Eye (tissue), 1 donor: ENCODE results near the gene DDX39B.
"Not testable (repeated sequence)": the region's sequence is repeated elsewhere in the genome, so short reads cannot be mapped to it uniquely, and the experiment has no call there.

Experiments used
- DNase-seq: peaks from one replicate; pipeline ENCODE4 v3.0.0-alpha.2; 2015

DDX39B gene

DNA sequence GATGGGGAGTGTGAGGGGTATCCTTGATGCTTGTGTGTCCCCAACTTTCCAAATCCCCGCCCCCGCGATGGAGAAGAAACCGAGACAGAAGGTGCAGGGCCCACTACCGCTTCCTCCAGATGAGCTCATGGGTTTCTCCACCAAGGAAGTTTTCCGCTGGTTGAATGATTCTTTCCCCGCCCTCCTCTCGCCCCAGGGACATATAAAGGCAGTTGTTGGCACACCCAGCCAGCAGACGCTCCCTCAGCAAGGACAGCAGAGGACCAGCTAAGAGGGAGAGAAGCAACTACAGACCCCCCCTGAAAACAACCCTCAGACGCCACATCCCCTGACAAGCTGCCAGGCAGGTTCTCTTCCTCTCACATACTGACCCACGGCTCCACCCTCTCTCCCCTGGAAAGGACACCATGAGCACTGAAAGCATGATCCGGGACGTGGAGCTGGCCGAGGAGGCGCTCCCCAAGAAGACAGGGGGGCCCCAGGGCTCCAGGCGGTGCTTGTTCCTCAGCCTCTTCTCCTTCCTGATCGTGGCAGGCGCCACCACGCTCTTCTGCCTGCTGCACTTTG, 33.6 kb upstream of the DDX39B start, which contains the start of gene TNF:
Gene TNF, plus strand, starts transcription at position 231 of the 567 bp plus-strand sequence. Its CDS starts 177 bp downstream, at position 408.
- no peak for DNase-seq

DNA sequence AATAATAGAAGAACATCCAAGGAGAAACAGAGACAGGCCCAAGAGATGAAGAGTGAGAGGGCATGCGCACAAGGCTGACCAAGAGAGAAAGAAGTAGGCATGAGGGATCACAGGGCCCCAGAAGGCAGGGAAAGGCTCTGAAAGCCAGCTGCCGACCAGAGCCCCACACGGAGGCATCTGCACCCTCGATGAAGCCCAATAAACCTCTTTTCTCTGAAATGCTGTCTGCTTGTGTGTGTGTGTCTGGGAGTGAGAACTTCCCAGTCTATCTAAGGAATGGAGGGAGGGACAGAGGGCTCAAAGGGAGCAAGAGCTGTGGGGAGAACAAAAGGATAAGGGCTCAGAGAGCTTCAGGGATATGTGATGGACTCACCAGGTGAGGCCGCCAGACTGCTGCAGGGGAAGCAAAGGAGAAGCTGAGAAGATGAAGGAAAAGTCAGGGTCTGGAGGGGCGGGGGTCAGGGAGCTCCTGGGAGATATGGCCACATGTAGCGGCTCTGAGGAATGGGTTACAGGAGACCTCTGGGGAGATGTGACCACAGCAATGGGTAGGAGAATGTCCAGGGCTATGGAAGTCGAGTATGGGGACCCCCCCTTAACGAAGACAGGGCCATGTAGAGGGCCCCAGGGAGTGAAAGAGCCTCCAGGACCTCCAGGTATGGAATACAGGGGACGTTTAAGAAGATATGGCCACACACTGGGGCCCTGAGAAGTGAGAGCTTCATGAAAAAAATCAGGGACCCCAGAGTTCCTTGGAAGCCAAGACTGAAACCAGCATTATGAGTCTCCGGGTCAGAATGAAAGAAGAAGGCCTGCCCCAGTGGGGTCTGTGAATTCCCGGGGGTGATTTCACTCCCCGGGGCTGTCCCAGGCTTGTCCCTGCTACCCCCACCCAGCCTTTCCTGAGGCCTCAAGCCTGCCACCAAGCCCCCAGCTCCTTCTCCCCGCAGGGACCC, 32.6 kb upstream of the DDX39B start:
- no peak for DNase-seq

DNA sequence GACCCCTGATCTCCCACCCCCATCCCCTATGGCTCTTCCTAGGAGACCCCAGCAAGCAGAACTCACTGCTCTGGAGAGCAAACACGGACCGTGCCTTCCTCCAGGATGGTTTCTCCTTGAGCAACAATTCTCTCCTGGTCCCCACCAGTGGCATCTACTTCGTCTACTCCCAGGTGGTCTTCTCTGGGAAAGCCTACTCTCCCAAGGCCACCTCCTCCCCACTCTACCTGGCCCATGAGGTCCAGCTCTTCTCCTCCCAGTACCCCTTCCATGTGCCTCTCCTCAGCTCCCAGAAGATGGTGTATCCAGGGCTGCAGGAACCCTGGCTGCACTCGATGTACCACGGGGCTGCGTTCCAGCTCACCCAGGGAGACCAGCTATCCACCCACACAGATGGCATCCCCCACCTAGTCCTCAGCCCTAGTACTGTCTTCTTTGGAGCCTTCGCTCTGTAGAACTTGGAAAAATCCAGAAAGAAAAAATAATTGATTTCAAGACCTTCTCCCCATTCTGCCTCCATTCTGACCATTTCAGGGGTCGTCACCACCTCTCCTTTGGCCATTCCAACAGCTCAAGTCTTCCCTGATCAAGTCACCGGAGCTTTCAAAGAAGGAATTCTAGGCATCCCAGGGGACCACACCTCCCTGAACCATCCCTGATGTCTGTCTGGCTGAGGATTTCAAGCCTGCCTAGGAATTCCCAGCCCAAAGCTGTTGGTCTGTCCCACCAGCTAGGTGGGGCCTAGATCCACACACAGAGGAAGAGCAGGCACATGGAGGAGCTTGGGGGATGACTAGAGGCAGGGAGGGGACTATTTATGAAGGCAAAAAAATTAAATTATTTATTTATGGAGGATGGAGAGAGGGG, 31.7 kb upstream of the DDX39B start:
- no peak for DNase-seq

GRCh38 chr6:31572041-31572911, 30.5 kb upstream of the DDX39B start, which contains the start of gene LTA:
TSS of gene LTA (plus strand) at chr6:31572289. CDS start at chr6:31572743, 454 bp downstream.
- no peak for DNase-seq

DNA sequence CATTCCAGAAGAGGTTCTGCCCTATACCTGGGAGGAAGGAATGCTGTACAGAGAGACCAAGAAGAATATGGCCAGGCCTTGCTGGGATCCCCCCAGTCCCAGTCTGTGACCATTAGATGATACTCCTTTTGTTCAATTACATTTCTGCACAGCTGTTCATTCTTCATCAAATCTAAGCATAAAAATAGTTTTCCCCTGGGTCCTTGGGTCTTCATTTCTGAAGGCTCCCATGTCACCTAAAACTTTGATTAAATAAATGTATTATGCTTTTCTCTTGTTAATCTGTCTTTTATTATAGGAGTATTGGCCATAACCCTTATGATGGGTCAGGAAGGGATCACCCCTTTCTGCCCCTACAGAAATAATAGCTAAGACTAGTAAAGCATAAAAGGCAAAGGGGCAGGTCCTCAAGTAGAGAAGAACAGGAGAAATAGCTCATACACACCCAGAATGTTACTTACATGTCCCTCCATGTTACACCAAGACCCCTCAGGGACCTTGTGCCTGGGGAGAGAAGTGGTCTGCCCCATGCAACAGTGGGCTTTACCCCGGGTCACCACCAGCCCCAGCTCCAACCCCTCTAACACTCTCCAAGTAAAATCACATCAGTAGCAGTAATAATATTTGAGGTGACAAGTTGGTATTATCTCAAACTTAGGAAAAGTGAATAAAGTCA, 28.2 kb upstream of the DDX39B start:
- DNase-seq, result no peak

DNA sequence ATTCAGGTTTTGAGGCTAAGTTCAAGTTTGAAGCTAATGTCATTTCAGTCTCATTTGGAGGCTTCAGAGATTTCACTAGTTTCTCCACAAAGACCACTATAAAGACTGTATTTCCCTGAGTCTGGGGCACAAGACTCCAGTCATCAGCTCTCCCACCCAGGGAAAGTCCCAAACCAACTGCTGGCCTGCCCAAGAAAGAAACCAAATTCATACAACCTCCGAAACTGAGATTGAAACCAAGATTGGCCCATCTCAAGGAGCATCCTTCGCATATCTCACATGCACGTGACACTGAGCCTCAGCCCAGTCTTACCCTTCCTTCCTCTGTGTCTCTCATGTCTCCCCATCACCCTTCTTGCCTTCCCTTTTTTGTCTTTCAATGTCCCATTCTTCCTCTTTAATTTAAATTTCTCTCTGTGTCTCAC, 26.7 kb upstream of the DDX39B start:
- DNase-seq, result no peak

DNA sequence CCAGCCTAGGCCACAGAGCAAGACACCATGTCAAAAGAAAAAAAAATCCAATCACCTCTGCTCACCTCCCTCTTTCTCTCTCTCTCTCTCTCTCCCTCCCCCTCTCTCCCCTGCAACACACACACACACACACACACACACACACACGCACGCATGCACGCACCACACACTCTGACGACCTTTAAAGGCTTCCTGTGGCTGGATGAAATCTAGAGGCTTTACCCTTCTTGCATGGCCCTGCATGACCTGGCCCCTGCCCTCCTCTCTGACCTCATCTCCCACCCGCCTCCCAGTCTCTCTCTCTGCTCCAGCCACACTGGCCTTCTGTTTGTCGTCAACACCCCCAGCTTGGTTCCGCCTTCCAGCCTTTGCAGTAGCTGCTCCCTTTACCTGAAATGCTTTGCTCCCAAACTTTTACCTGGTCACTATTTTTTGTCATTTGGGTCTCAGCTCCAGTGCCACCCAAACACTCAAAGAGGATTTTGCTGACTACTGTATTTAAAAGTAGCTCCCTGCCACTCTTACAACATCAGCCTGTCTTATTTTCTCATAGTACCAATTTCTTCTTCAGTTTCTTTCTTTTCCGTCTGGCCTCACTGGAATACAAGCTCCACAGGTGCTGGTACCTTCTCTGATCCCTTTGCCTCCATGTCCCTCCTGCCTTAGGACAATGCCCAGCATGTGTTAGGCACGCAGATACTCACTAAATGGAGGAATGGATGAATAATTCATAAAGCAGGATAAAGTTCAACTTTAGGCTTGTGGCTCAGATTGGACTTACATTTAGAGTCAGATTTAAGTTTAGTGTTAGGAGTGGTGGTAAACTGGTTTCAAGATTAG, 25.9 kb upstream of the DDX39B start:
- no peak for DNase-seq

- no peak for DNase-seq
These were observed 18.9 kb upstream of the DDX39B start for GRCh38 chr6:31560697-31561058.

- DNase-seq, result no peak
These were observed 18.3 kb upstream of the DDX39B start for GRCh38 chr6:31559958-31560696.

DNA sequence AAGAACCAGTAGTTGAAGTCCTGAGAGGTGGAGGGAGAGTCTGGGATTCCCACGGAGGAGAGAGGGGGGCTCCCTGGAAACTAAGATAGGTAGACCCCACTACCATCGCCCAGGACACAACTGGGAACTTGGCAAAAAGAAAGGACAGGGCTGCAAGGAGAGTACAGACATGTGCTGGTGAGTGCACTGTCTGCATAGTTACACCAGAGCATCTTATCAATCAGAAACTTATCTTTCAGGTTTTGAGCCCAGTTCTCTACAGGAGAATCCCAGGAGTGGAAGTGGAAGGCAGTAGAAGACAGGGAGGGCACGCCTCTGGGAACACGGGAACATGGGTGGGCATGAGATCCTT, 17.8 kb upstream of the DDX39B start:
- no peak for DNase-seq

DNA sequence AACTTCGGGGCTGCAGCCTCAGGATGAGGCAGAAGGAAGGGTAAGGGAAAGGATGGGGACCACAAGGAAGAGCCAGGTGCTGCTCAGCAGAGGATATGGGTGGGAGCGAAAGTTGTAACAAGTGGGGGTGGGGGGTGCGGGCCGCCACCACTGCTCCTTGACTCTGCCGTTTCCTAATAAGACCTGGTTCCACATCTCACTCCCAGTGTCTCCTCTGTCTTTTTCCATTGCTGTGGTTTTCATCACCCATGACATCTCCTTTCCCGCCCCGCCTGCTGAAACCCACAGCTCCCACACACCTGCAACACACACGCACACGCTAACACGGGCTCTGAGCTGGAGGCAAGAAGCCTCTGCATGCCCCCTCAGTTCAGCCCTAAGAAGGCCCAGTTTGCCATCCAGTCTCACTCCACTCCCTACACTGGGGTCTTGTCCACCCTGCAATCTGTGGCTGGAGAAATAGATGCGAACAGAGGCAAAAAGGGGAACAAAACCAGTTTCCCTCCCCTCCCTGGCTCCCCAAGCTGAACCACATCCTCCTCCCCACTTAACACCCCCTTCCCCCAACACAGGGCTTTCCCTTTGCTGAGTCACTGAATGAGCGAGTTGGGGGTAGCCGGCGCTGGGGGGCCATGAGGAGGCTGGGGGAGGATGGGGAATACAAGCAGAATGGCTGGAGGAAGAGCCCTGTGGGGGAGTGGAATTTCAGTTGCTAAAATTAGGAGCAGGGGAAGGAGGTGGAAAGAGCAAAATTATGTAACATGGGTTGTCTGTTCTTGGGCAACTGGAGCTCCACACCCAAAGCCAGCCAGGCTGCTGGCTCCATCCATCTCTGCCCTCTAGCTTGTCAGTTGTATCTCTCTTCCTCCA, 17.1 kb upstream of the DDX39B start:
- DNase-seq, result no peak

- no peak for DNase-seq
These were observed 16.5 kb upstream of the DDX39B start for GRCh38 chr6:31558318-31558625.

- no peak for DNase-seq
These were observed 15.9 kb upstream of the DDX39B start for GRCh38 chr6:31557443-31558317.

- DNase-seq, result no peak
These were observed 14.5 kb upstream of the DDX39B start for GRCh38 chr6:31556307-31556706.

GRCh38 chr6:31551371-31551770, 9.6 kb upstream of the DDX39B start:
- not testable (repeated sequence) for DNase-seq

- no peak for DNase-seq
These were observed 6.7 kb upstream of the DDX39B start for GRCh38 chr6:31548544-31548873.

- DNase-seq, result no peak
These were observed 6.1 kb upstream of the DDX39B start for GRCh38 chr6:31547727-31548543.
